Neural cell (in vitro differentiated cells): ENCODE measurements around the gene ADISSP.

ENCODE experiments used
- CTCF ChIP-seq: fragments of 450-650 bp; IDR thresholded peaks from 2 replicates; pipeline ENCODE4 v1.5.1; 2014; ENCODE audit warnings: antibody characterized with exemption, mild to moderate bottlenecking, moderate library complexity; ENCODE audit not compliant: poor library complexity, severe bottlenecking
- EP300 ChIP-seq: fragments of 450-650 bp; conservative IDR thresholded peaks from 2 replicates; pipeline ENCODE4 v1.6.1; 2014; ENCODE audit warnings: antibody characterized with exemption, mild to moderate bottlenecking, moderate library complexity; ENCODE audit not compliant: poor library complexity, severe bottlenecking

DNA sequence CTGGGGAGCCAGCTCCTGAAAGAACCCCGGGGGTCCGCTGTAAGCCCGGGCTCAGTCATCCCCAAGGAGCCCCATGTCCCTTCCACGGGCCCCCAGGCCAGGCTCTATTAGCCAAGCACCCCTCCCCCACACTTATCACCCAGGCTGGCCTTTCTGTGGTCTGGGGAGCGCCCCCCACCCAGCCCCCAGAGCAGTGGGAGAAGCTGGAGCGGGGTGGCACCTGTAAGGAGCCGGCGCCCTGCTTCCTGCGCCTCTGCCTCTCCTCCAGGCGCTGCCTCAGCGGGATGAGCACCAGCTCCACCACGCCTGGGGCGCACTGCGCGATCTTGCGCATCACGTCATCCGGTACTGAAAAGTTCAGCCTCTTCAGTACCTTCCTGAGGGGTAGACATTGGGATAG is 11.4 kb upstream of the ADISSP start:
- TF ChIP-seq CTCF: no peak
- no peak for TF ChIP-seq EP300
